ENCODE measurements around the gene NUP43.

GRCh38 chr6:149699150-149699549, 47.2 kb downstream of the NUP43 start:
- TF ChIP-seq POLR2A (IDR thresholded peaks at IDR 0.05) (no peak), CTCF (IDR thresholded peaks at IDR 0.05) (no peak)
